Coronary artery (tissue), 2 donors: ENCODE results near the gene C6.
"Not testable (repeated sequence)": the region's sequence is repeated elsewhere in the genome, so short reads cannot be mapped to it uniquely, and the experiment has no call there.

Source experiments
- DNase-seq: peaks from one replicate; pipeline ENCODE4 v3.0.0-alpha.2; 2017; ENCODE audit warnings: low spot score
- H3K27ac ChIP-seq, 2 donors: fragments of 200-600 bp; sonication (generic); one replicate each; pipeline ENCODE4 v1.5.1; 2016 to 2019
- H3K4me3 ChIP-seq: fragments of 200-600 bp; sonication (generic); 2 replicates; pipeline ENCODE4 v1.5.1; 2016; ENCODE audit warnings: mild to moderate bottlenecking, moderate library complexity
- CTCF ChIP-seq: fragments of 200-600 bp; sonication (generic); IDR thresholded peaks from one replicate; pipeline ENCODE4 v1.5.1; 2019; ENCODE audit warnings: antibody characterized with exemption

Gene C6

DNA sequence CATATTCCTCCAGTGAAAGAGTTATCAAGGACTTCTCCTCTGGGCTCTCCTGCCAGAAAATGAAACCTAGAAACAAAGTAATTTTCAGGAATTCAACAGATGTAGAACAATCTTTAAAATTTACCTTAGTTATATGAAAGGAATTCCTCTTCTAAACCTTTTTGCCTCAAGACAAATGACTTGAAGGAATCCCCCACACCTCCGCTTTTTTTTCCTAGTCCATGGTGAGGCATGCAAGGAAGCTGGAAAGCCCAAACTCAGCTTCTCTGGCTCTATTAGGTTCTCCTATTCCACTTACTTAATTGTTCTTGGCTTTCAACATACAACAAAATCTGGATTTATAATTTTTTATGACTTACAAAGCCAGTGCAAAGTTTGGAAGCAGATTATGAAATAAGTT lies 27.2 kb downstream of the C6 start:
- H3K4me3 ChIP-seq, result peak overlapping the region; percentile 21
- H3K27ac ChIP-seq, result peak overlapping the region in 1 of 2 donors; percentile 44
- DNase-seq, result no peak

GRCh38 chr5:41183331-41183730 lies 30.0 kb downstream of the C6 start:
- not testable (repeated sequence) for H3K4me3 ChIP-seq, DNase-seq
- H3K27ac ChIP-seq, result peak overlapping the region in 1 of 2 donors; percentile 23

More for the DNA sequence above, 27.2 kb downstream of the C6 start:
- no peak for TF ChIP-seq CTCF

GRCh38 chr5:41182666-41183065 lies 30.7 kb downstream of the C6 start:
- no peak for DNase-seq
- no peak for TF ChIP-seq CTCF
- no peak overlapping the region for H3K4me3 ChIP-seq
- no peak overlapping the region for H3K27ac ChIP-seq

DNA sequence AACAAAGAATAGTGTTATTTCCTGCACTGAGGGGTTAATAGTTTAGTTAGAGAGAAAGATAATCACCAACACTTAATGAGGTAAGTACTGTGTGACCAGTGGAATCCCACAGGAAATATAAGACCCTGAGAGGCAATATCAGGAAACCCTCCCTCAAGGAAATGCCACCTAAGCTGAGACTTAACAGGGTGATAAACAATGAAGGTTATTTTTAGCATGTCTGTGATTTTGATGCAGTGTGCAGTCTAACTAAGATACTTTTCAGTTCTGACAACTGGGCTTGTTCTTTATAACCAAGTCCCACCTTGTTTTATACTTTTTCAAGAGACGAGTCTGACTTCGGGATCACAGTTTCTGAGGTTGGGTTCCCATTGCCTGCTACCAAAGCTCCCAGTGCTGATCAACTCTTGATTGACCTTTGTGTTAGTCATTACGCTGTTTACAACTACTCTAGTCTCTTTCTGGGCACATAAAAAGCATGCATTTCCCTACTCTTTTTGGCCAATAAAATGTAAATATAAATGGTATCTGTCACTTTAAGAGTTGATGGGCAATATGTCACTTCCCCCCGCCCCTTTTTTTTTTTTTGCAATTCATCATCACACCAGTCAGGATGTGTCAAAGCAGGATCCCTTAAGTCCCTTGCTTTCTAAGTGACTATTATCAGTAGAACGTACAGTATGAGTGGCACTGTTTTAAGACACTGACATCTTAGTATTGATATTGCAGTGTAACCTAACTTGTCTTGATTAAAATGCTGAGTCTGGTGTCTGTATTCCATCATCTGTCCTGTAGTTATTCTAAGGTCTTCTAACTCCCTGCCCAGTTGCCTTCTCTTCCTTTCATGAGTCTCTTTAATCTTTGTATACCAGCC lies 31.4 kb downstream of the C6 start:
- DNase-seq, result no peak
- TF ChIP-seq CTCF, result no peak
- H3K27ac ChIP-seq, result no peak overlapping the region
- H3K4me3 ChIP-seq, result no peak overlapping the region

- H3K27ac ChIP-seq, result no peak overlapping the region
- TF ChIP-seq CTCF, result no peak
- no peak for DNase-seq
- no peak overlapping the region for H3K4me3 ChIP-seq
Observed at GRCh38 chr5:41176952-41177351, 36.4 kb downstream of the C6 start.

DNA sequence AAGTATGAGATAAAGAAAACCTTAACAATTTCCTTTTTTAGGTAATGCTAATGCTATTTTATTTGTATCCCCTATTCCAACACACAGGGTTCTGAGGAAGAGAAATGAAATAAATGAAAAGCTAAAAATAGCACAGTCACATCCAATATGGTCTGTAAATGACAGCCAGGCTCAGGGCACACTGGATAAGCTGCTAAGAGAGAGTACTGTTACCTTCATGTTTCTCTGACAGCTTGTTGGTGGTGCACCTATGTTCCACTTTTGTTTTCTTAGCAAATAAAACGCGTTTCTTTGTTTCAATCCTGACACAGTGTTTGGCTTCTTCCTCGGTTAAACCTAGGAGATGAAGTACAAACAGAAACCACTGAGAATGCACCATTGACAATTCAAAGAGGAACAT lies 41.3 kb downstream of the C6 start:
- H3K27ac ChIP-seq, result no peak overlapping the region
- no peak for TF ChIP-seq CTCF
- H3K4me3 ChIP-seq, result no peak overlapping the region
- DNase-seq, result no peak

GRCh38 chr5:41161271-41161670 lies 52.1 kb downstream of the C6 start:
- DNase-seq, result no peak
- no peak for TF ChIP-seq CTCF
- Histone ChIP-seq H3K27ac (no peak overlapping the region), H3K4me3 (no peak overlapping the region)
